GM13977 (cell line): ENCODE measurements around the gene SLC26A6.

Experiments
- DNase-seq: peaks from one replicate; pipeline ENCODE4 v3.0.0; 2012; ENCODE audit warnings: low spot score
- in situ Hi-C: fragments of 300-500 bp; cut with MboI; formaldehyde crosslinking; loops from one replicate; pipeline ENCODE4 v1.12.0; 2022; ENCODE audit warnings: low sequenced_read_pairs, low pct_unique_long_range_greater_than_20kb, mixed read lengths, inconsistent platforms; ENCODE audit not compliant: unreplicated experiment
- TF ChIP-seq, protein P1 (sequence below): IDR thresholded peaks from 2 replicates; pipeline ENCODE4 v1.5.1; 2012; ENCODE audit warnings: mild to moderate bottlenecking, control low read depth; ENCODE audit not compliant: insufficient read depth; ENCODE audit errors: extremely low read depth, missing control alignments

Gene SLC26A6

GRCh38 chr3:48680811-48681540 is 45.7 kb upstream of the SLC26A6 start:
- TF ChIP-seq, protein P1, sequence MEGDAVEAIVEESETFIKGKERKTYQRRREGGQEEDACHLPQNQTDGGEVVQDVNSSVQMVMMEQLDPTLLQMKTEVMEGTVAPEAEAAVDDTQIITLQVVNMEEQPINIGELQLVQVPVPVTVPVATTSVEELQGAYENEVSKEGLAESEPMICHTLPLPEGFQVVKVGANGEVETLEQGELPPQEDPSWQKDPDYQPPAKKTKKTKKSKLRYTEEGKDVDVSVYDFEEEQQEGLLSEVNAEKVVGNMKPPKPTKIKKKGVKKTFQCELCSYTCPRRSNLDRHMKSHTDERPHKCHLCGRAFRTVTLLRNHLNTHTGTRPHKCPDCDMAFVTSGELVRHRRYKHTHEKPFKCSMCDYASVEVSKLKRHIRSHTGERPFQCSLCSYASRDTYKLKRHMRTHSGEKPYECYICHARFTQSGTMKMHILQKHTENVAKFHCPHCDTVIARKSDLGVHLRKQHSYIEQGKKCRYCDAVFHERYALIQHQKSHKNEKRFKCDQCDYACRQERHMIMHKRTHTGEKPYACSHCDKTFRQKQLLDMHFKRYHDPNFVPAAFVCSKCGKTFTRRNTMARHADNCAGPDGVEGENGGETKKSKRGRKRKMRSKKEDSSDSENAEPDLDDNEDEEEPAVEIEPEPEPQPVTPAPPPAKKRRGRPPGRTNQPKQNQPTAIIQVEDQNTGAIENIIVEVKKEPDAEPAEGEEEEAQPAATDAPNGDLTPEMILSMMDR, result no peak
- in situ Hi-C loops, result no loop called here
- DNase-seq, result no peak

- TF ChIP-seq, protein P1, result no peak
- in situ Hi-C loops, result no loop called here
- no peak for DNase-seq
Measured at GRCh38 chr3:48679411-48680391, 44.4 kb upstream of the SLC26A6 start.

DNA sequence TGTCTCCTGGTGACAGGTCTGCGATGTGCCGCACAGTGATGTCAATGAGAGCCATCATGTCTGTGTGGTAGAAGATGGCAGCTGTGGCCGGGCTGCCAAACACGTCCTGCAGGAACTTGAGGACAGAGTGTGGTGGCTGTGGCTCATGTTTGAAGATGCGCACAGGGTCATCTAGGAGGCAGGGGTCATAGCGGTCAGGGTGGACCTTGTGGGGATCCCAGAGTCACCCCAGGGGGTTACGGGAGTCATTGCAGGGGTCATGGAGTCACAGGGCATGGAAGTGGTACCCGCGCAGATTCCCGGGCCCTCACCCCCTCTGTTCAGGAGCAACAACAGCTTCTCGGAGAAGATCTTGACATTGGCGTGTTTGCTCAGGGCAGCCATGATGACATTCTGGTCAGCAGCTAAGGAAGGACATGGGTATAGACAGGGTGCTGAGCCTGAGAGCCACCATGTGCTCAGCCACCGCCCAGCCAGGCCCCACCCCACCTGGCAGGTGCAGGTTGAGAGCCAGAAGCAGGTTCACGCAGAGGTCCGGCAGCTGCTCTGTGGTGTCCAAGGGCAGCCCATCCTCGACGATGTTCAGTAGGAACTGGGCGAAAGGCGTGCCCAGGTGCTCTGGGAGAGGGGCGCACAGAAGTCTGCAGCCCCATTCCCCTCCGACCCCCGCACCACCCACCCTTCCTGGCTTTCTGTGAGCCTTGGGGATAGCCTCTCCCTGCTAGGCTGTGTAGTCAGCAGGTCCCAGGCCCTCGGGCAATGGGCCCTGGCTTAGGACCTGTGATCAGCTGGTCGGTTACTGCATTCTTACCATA is 43.5 kb upstream of the SLC26A6 start:
- DNase-seq, result no peak
- TF ChIP-seq, protein P1, result no peak
- in situ Hi-C loops, result no loop called here

- TF ChIP-seq, protein P1, result no peak
- no peak for DNase-seq
- in situ Hi-C loops, result no loop called here
Measured at GRCh38 chr3:48678056-48678455, 42.8 kb upstream of the SLC26A6 start.

DNA sequence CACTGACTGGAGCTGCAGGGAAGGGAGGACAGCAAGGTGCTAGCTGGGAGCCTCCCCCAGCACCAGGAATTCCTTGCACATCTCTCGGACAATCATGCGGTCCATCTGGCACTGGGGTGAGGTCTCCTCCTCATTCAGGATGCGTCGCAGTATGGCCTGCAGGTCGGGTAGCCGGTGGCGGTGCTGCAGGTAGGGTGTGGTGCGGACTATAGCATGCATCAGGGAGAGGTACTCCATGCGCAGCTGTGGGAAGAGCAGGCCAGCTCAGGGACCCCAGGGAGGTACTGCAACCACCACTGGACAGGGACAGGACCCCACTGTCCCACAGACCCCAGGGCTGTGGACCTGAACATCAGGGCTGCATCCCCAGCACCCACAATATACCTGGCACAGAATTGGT is 39.2 kb upstream of the SLC26A6 start:
- DNase-seq, result no peak
- in situ Hi-C loops, result no loop called here
- TF ChIP-seq, protein P1, result no peak

- TF ChIP-seq, protein P1, result no peak
- no peak for DNase-seq
- in situ Hi-C loops, result no loop called here
Measured at GRCh38 chr3:48672522-48672921, 37.3 kb upstream of the SLC26A6 start.
